Gastrocnemius medialis (tissue), 4 donors: ENCODE measurements around the gene VOPP1. TPM values are rescaled to one million over a fixed set of nuclear protein-coding genes. Genes with fewer than 3 reads are reported as not detected.

Experiments
- ATAC-seq, 2 donors: fragments of 150-250 bp; one replicate each; pipeline ENCODE4 v1.9.1; 2016
- DNase-seq, 2 donors: peaks; one replicate each; pipeline ENCODE4 v3.0.0-alpha.2; 2019
- H3K27ac ChIP-seq, 4 donors: fragments of 200-600 bp; sonication (generic); 1 replicate in 1 of 4; 2 replicates in 3 of 4; pipeline ENCODE4 v1.5.1; 2016 to 2018; ENCODE audit warnings: mild to moderate bottlenecking in 2 of 4, moderate library complexity in 1 of 4
- H3K27me3 ChIP-seq, 3 donors: fragments of 200-600 bp; sonication (generic) in 2 of 3; 1 replicate in 1 of 3; 2 replicates in 2 of 3; pipeline versions ENCODE4 v1.5.1 to v1.6.0; 2016 to 2019; ENCODE audit warnings: mild to moderate bottlenecking in 1 of 3, moderate library complexity in 1 of 3
- H3K36me3 ChIP-seq, 2 donors: fragments of 200-600 bp; sonication (generic) in 1 of 2; one replicate each; pipeline ENCODE4 v1.5.1; 2017 to 2018
- H3K4me1 ChIP-seq, 2 donors: fragments of 200-600 bp; sonication (generic) in 1 of 2; one replicate each; pipeline ENCODE4 v1.5.1; 2016 to 2017; ENCODE audit warnings: mild to moderate bottlenecking in 2 of 2
- H3K4me3 ChIP-seq, 4 donors: fragments of 200-600 bp; sonication (generic) in 3 of 4; 1 replicate in 1 of 4; 2 replicates in 3 of 4; pipeline ENCODE4 v1.5.1; 2016 to 2019; ENCODE audit warnings: mild to moderate bottlenecking in 2 of 4
- H3K9me3 ChIP-seq, 3 donors: fragments of 200-600 bp; sonication (generic) in 2 of 3; 1 replicate in 1 of 3; 2 replicates in 2 of 3; pipeline ENCODE4 v1.5.1; 2016 to 2019
- CTCF ChIP-seq, 5 experiments: fragments of 450-650 bp in 3 of 5; fragments of 200-600 bp in 2 of 5; sonication (generic) in 2 of 5; IDR thresholded peaks in 4 of 5; conservative IDR thresholded peaks in 1 of 5; 1 replicate in 4 of 5; 2 replicates in 1 of 5; pipeline ENCODE4 v1.5.1; 2016 to 2019; ENCODE audit warnings: antibody characterized with exemption in 5 of 5, mild to moderate bottlenecking in 3 of 5, moderate library complexity in 3 of 5
- POLR2A ChIP-seq, 2 donors: fragments of 450-650 bp; IDR thresholded peaks; one replicate each; pipeline ENCODE4 v1.6.1; 2017; ENCODE audit warnings: antibody characterized with exemption in 2 of 2, mild to moderate bottlenecking in 2 of 2, moderate library complexity in 2 of 2
- in situ Hi-C, 4 donors: fragments of 200-750 bp; cut with MboI; loops; one replicate each; pipeline versions ENCODE4 v1.15.0 to v1.8.0; 2017; ENCODE audit warnings: low sequenced_read_pairs in 4 of 4
- intact Hi-C: fragments of 100-400 bp; cut with DNase I; formaldehyde crosslinking; loops from one replicate; pipeline ENCODE4 v1.15.1; 2023; ENCODE audit warnings: low total_unique reads
- total RNA-seq, 4 donors: library from RNA; depleted of rRNA; stranded (reverse); fragments of >200 nt; gene quantifications; one replicate each; pipeline versions ENCODE4 v1.1.0 to v1.2.3, GENCODE V29; 2016

VOPP1 gene
- total RNA-seq, 4 donors from 2014 or later: 17.3 to 27.9 (median 26.5) TPM

- no peaks in the 10 kb centered on the region for H3K4me1 ChIP-seq
- H3K4me3 ChIP-seq: no peak overlapping the region
- TF ChIP-seq CTCF (IDR thresholded peaks at IDR 0.05 in 4 of 5, conservative IDR thresholded peaks at IDR 0.05 in 1 of 5): no peak
- no peak for TF ChIP-seq POLR2A (IDR thresholded peaks at IDR 0.05)
- intact Hi-C loops (no loop called here), in situ Hi-C loops (loop anchor here in 1 of 4 donors (25.0 kb wide), 1 partner anchor 138 kb away; no protein-coding TSS in a partner anchor)
- no peak for DNase-seq
- no peaks in the 10 kb centered on the region for H3K36me3 ChIP-seq
- H3K27ac ChIP-seq: no peak overlapping the region
- H3K9me3 ChIP-seq: no peaks in the 10 kb centered on the region
- no peaks in the 10 kb centered on the region for H3K27me3 ChIP-seq
- no peak for ATAC-seq
These were observed 122.9 kb downstream of the VOPP1 start for GRCh38 chr7:55449205-55449991.

GRCh38 chr7:55448526-55448925, 123.8 kb downstream of the VOPP1 start:
- no peak for TF ChIP-seq CTCF (IDR thresholded peaks at IDR 0.05 in 4 of 5, conservative IDR thresholded peaks at IDR 0.05 in 1 of 5)
- TF ChIP-seq POLR2A (IDR thresholded peaks at IDR 0.05): no peak
- in situ Hi-C loops: loop anchor here in 1 of 4 donors (25.0 kb wide), 1 partner anchor 139 kb away; no protein-coding TSS in a partner anchor

GRCh38 chr7:55444786-55445185, 127.5 kb downstream of the VOPP1 start:
- in situ Hi-C loops (loop anchor here in 1 of 4 donors (25.0 kb wide), 1 partner anchor 143 kb away; no protein-coding TSS in a partner anchor), intact Hi-C loops (no loop called here)
- DNase-seq (no peak), ATAC-seq (no peak)
- no peak overlapping the region for H3K4me3 ChIP-seq
- TF ChIP-seq POLR2A (IDR thresholded peaks at IDR 0.05): no peak
- H3K36me3 ChIP-seq: no peaks in the 10 kb centered on the region
- H3K27me3 ChIP-seq: no peaks in the 10 kb centered on the region
- no peak overlapping the region for H3K27ac ChIP-seq
- peaks cover 9 to 13% of the 10 kb centered on the region in 2 donors for H3K4me1 ChIP-seq
- H3K9me3 ChIP-seq: no peaks in the 10 kb centered on the region

More at GRCh38 chr7:55448526-55448925, 123.8 kb downstream of the VOPP1 start:
- ATAC-seq (no peak), DNase-seq (no peak)
- H3K36me3 ChIP-seq: no peaks in the 10 kb centered on the region
- H3K27ac ChIP-seq: no peak overlapping the region
- H3K4me3 ChIP-seq: no peak overlapping the region
- H3K9me3 ChIP-seq: no peaks in the 10 kb centered on the region
- no peaks in the 10 kb centered on the region for H3K4me1 ChIP-seq
- no peaks in the 10 kb centered on the region for H3K27me3 ChIP-seq
- intact Hi-C loops: no loop called here

- in situ Hi-C loops (loop anchor here in 1 of 4 donors (25.0 kb wide), 1 partner anchor 145 kb away; no protein-coding TSS in a partner anchor), intact Hi-C loops (no loop called here)
- Histone ChIP-seq H3K27ac (no peak overlapping the region), H3K36me3 (no peaks in the 10 kb centered on the region), H3K4me3 (no peak overlapping the region), H3K4me1 (peaks cover 16 to 22% of the 10 kb centered on the region in 2 donors), H3K27me3 (no peaks in the 10 kb centered on the region), H3K9me3 (no peaks in the 10 kb centered on the region)
- ATAC-seq (no peak), DNase-seq (no peak)
- TF ChIP-seq CTCF (IDR thresholded peaks at IDR 0.05 in 4 of 5, conservative IDR thresholded peaks at IDR 0.05 in 1 of 5): no peak
- TF ChIP-seq POLR2A (IDR thresholded peaks at IDR 0.05): no peak
These were observed 130.4 kb downstream of the VOPP1 start for GRCh38 chr7:55441774-55442522.

- intact Hi-C loops: no loop called here
These were observed 131.3 kb downstream of the VOPP1 start for GRCh38 chr7:55441002-55441401.

More at GRCh38 chr7:55441002-55441401, 131.3 kb downstream of the VOPP1 start:
- DNase-seq (no peak), ATAC-seq (no peak)
- Histone ChIP-seq H3K4me1 (peaks cover 16 to 22% of the 10 kb centered on the region in 2 donors), H3K27ac (no peak overlapping the region), H3K36me3 (no peaks in the 10 kb centered on the region), H3K27me3 (no peaks in the 10 kb centered on the region), H3K9me3 (no peaks in the 10 kb centered on the region), H3K4me3 (no peak overlapping the region)
- TF ChIP-seq POLR2A (IDR thresholded peaks at IDR 0.05) (no peak), CTCF (IDR thresholded peaks at IDR 0.05 in 4 of 5, conservative IDR thresholded peaks at IDR 0.05 in 1 of 5) (no peak)
- in situ Hi-C loops: loop anchor here in 1 of 4 donors (25.0 kb wide), 1 partner anchor 146 kb away; no protein-coding TSS in a partner anchor
